ENCODE measurements around the gene SH3GL2.

SH3GL2 gene

DNA sequence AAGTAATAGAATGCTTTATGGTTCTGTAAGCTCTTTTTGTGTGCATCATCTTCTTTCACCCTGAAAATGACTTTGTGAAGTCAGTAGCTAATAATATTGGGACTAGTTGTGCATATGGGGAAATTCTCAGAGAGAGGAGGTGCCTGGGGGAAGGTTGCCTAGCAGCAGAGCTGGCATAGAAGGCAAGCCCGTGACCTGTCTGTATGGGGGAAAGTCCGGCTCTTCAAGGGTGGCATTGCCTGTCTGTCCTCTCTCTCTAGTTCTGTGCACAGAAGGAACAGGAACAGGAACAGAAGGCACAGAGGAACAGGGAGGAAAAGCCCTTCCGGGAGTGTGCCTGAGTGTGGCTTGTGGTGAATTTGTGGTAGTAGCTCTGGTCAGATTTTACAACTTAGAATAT, 33.1 kb downstream of the SH3GL2 start:
- DNase-seq: no peak

DNA sequence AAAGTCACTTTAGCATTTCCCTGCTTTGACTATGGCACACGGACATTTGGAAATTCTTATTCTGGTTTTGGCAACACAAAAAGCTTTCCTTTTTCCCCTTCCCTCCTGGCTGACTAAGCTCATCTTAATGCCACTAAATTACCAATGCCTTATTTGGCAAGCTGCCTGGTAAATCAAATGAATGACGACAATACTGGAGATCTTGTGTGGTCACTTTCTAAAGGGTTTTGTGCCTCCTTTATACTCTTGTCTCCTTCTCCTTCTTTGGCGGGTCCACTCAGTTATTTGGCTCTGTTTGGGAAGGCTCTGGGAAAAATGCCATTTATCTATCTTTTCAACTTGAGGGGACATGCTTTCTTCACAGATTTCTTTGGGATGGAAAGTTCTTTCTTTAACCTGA, 34.9 kb downstream of the SH3GL2 start:
- DNase-seq: no peak

DNA sequence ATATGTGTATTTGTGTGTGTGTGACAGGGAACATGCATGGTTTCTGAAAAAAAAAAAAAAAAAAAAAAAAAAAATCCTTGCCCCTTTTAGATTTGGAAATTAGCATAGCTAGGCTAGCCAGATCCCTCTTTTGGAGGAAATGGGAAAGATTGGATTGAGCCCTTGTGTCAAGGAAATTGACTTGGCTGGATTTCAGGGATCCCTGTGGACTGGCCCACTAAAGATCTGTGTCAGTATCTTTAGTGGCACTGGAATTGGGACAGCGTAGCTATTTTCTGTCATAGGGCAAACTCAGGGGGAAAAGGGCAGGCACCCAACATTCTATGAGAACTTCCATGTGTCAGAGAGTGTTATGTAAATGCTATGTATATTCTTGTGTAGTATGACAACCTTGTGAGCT, 35.4 kb downstream of the SH3GL2 start:
- DNase-seq: no peak

DNA sequence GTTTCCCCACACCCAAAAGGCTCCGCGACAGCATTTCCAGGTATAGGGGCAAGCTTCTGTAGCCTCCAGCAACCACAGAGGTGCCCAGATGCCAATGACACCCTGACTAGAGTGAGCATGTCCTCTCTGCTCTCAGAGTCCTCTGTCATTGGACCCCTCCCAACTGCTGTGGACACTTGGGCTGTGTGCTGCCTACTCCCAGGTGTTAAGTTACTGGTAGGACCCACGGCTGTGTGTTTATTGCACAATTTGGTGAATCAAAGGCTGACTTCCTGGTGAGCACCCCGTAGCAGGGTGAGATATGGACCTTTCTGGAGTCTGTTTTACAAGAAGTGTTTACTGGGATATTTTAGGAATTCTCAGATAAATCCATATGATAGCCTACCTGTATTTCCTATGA, 36.0 kb downstream of the SH3GL2 start:
- no peak for DNase-seq

DNA sequence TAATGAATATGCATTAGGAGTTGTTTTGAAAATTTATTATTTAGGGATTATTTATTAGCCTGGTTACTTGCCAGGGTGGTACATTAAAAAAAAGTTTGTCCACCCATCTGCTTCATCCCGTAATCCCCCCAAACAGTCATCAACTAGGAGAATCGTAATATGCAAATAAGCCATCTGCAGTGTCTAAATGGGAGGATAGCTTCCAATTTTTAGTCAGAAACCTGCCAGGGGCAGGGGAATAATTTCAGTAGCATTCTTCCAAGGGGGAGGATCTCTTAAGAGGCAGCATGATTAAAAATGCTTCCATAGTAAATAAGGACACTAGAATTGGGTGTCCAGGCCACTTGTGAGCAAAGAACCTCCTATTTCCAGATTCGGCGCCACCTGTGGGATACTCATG, 43.3 kb downstream of the SH3GL2 start:
- no peak for DNase-seq

DNA sequence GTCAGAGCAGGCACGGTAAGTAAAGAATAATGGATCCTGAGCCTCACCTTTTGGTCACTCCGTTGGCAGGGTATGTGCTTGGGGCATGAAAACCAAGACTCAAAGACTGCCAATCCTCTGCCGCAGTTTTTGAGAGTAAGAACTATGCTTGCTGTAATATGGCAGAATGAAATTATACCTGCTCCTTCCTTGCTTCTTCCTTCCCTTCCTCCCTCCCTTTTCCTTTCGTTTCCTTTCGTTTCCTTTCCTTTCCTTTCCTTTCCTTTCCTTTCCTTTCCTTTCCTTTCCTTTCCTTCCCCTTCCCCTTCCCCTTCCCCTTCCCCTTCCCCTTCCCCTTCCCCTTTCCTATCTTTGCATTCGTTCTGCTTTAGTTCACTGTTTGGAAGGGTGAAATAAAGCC, 43.9 kb downstream of the SH3GL2 start:
- DNase-seq: no peak

DNA sequence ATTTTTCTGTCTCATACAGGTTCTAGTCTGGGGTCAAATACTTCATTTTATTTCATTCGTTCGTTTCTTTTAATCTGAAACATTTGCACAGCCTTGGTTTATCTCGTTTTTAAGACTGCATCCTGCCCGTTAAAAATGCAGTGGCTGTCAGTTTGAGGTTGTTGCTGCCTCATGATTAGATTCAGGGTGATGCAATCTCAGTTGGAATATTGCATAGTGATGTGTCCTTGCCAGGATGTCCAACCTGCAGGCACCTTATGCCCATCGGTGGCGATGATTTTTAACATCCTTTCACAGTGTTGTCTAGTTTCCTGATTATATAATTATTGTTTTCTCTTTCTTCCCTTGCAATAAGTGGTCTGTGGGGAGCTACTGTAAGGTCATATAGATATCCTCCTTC, 45.1 kb downstream of the SH3GL2 start:
- DNase-seq: no peak

DNA sequence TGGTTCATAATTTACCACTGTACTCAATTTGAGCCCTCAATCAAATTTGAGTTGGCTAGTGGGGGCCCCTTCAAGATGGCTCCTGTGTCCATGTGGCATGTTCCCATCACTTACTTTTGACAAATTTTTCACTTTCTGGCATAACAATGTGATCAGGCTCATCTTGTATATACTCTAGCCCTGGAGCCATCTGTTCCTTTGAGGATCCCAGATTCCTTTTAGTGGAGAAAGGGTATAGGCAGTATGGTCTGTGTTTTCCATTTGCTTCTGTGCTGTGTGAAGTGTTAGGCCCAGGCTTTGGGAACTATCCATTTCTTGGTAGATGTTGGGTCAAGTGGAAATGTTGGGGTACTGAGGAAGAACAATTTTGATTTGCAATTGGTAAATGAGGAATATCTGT, 45.7 kb downstream of the SH3GL2 start:
- DNase-seq: no peak

DNA sequence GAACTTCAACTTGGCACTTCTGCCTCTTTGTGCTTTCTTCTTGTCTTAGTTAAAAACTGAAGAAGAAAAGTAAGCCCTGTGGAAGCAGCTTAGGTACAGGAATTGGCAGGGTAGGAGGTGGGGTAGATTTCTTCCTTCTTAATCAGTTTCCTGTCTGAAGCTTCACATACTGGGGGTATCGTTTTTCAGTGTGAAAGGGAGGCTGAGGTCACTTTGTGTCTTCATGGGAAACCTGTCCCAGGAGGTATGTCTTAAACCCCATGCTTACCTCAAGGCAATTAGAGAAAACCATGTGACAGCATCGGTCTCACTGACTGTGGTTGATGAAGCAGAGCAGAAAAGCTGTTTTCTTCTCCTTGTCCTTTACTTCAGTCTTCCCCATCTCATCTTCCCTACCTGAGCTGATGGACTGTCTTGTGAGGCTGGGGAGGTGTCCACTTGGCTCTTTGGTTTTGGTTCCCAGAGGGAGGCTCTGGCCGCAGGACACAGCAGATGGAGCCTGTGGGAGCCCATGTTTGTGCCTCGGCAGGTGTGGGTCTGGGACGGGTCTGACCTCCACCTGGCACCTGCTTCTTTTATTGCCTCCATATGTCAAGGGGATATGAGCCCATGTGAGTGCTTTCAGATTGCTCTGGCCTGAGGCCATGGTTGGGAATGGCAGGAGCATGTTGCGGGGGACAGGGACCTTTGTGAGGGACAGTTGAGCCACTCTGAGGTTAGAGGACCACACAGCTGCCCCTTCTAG, 47.0 kb downstream of the SH3GL2 start:
- no peak for DNase-seq

DNA sequence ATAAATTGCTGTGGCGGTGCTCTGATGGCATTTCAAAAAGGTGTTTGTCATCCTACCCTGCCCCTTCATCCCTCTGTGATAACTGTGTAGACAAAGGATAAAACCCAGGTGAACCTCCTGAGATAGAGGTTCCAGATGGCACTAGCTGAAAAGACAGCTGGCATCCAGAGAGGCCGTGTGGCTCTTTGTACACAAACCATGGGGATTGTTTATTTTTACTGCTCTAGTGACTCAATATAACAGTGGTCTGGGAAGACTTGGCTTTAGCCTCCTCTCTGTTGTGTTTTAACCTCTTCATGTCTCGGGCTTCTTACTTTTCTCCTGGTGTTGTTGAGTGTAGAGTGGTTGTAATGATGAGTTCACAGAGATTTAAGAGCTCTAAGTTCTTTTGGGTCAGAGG, 48.8 kb downstream of the SH3GL2 start:
- DNase-seq: no peak

DNA sequence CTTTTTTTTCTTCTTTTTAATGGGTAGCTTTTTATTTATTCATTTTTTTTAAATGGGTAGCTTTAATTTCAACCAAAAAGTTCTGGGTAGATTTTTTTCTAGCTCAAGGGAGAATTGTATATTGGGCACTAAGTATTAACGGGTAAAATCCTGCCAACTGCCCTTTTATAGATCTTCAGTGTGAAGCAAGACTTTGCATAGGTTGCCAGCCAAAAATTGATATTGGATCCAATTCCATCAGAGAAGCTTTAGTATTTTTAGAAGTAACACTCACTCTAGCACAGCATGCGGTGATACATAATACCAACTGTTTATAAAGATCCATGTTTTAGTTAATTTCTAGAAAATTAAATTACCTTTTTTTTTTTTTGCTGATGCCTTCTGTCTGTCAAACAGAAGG, 49.8 kb downstream of the SH3GL2 start:
- DNase-seq: no peak

DNA sequence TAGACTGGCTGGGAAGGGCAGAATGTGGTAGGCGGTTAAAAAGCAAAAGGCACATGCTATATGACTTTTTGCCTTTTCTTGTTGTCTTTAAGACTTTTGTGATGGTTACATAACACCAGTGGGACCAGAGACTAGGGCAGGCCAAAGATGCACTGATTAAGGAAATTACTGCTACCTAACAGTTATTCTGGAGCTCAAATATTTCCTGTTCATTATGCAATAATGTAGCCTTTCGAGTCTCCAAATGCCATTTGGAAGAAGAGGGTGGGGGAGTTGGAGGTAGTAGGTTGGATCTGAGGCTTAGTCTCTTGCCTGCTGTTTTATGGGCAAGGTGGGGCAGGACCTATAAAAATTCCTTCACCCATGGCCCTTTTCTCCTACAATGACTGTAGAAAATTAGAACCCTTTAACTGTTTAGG, 51.7 kb downstream of the SH3GL2 start:
- DNase-seq: no peak

DNA sequence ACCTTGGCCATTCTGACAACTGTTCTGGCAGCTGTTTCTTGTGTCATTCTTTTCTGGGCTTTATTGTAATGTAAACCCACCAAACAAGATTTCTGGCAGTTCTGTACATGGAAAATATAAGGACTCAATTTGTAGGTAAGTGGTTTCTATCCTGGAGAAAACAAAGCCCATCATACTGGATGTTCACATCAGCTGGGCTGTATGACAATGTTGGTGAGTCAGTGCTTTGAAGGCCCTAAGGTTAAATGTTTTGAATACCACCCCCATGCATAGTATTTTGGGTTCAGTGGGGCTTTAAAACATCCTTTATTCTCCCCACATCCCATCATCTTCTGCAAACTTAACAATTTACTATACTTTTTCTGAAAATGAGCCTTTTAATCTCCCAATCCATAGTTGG, 52.5 kb downstream of the SH3GL2 start:
- DNase-seq: no peak

DNA sequence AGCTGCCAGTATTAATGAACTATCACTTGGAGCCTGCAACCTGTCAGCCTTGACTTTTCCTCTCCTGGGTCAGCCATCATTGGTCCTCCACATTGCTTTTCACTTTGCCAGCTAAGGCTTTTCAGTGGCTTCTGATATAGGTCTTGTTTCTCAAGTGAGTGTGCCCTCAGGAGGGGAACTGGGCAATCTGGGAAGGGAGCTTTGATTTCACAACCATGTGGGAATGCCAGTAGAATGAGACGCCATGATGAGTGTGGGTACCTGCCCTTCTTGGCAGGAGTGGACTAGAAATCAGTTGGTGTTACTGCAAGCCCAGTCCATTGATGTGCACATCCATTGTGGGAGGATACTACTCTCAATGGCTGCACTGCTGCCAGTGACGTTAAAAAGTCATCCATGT, 54.1 kb downstream of the SH3GL2 start:
- no peak for DNase-seq

DNA sequence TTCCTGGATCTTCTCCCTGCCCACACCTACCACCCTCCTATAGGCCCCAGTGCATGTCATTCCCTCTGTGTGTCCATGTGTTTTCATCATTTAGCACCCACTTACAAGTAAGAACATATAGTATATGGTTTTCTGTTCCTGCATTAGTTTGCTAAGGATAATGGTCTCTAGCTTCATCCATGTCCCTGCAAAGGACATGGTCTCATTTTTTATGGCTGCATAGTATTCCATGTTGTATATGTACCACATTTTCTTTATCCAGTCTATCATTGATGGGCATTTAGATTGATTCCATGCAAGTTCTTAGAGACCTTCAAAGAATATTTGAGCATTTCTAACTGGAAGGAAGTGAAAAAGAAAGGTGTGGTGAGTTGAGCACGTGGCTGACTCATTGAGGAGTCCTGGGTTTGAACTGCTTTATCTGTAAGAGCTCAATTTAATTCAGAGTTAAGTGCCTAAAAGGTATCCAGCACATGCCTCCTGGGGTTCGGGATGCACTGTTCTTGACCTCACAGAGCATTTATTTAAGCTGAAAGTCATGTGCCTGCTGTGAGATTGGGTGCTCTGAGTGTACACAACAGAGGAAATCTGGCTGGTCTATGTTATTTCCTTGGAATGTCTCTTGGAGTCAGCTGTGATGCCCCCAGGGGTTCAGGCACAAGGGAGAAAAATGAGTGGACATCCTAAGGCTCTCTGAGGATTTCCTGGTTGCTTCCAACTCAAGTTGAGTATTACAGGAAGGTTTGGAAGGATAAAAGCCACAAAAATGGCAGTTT, 56.4 kb downstream of the SH3GL2 start:
- DNase-seq: no peak

DNA sequence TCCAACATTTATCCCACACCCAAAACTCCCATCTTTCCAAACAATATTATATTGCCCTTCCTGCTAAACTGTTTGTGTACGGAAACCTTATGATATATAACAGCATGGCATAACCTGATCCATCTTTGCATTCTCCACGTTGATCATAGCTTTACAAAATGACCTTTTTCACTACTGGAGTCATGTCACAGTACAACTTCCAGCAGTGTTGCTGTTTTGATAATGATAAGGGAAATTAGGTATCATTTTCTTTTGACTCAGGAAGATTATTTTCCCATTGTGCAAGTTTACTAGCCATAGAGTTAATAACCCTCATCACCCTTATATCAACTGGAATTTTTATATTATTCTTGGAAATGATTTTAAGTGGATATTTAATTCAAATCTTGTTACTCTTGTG, 57.5 kb downstream of the SH3GL2 start:
- DNase-seq: no peak

DNA sequence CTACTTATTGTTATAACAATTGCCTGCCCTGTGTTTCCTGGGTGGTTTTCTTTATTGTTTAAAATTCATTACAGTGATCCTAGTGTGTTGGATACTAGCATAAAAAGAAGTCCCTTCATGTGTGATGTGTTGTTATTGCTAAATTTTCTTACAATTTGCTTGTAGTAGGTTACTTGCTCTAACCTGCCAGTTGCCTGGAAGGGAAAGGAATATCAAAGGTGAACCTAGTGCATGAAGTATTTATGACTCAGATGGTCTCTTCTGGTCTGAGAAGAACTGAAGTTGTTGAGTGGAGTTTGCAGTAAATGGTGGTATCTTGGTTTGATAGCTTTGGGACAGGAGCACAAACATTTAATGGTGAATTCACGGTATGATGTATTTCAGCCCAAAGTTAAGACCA, 58.0 kb downstream of the SH3GL2 start:
- DNase-seq: no peak

DNA sequence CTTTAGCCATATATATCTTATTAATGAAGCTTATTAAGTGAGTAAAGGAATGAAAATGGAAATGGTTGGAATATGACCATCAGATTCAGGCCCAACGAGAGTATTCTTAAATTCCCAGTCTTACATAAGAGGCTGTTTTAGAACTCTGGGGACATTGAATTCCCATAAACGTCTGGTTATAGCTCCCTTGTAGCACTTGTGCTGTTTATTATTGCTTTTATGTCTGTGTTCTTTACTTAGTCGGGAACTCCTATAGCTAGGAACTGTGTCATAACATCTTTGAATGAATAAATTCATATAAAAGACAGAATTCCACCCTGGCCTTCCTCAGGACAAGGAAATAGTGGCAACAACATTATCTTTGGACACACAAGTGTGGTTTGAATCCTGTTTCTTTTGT, 58.4 kb downstream of the SH3GL2 start:
- no peak for DNase-seq

DNA sequence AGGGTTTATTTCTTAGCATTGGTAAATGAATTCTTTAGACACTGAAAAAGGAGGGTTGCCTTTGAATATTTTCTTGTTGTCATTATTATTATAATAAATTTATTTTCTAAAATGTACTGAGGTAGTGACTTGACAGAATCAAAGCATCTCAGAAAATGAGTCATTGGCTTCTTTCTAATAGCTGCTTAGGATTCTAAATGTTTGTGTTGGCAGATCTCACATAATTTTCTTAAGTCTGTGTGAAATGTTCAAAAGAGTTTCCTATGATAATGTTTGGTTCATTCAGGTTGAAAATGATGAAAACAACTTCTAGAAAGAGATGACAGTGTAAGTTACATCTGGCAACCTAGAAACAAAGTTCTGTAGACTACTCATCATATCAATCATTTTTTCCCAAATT, 69.7 kb downstream of the SH3GL2 start:
- no peak for DNase-seq

DNA sequence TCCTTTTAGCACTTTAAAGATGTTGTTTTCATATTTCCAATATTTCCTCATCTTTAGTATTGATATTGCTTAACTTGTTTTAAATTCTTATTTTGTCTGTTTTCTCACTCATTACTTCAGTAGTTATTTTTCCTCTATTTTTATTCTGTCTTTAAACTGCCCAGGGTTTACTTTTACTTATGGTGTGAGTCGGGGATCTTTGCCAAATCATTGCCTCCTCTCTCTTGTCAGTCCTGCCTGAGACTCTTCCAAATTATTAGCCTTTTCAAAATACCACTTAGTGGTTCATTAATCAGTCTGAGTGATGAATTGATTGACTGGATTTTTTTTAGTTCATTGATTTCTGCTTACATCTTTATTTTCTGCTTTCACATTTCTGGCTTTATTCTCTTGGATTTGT, 72.9 kb downstream of the SH3GL2 start:
- DNase-seq: no peak

DNA sequence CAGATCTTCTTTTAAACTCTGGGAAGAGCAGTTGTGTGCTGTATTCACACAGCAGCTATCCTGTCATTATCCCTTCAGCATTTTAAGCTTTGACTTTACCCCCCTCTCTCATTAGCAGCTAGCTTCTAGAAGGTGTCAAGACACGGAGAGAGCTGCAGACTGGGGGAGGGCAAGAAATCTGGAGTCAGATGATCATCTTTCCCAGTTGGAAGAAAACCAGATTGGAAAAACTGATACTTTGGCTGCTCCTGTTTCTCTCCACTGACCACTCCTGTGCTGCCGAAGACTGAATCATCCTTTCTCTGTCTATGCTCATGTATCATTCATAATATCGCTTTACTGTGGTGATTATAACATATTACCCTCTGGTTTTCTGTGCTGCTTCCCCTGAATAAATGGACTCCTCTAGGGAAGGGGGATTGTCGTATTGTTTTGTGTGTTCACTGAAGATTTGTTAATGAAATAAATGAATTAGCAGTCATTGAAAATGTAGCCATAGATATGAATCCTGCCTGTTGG, 75.1 kb downstream of the SH3GL2 start:
- DNase-seq: no peak

DNA sequence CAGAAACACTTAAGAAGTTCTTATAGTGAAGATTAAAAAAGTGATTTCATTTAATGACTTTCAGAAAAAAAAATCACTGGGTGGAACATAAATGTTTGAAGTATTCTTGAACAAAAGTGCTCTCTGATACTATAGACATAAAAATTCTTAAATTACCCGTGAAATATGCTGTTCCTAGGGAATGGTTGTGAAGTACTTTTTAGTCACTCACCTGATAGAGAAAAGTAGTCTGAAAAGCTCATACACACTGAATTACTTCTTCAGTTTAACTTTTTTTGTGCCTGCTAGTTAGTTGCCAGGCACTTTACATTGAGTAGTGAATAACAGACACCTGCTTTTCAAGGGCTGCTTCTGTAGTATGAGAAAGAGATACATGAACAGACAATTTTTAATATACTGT, 78.0 kb downstream of the SH3GL2 start:
- DNase-seq: no peak

DNA sequence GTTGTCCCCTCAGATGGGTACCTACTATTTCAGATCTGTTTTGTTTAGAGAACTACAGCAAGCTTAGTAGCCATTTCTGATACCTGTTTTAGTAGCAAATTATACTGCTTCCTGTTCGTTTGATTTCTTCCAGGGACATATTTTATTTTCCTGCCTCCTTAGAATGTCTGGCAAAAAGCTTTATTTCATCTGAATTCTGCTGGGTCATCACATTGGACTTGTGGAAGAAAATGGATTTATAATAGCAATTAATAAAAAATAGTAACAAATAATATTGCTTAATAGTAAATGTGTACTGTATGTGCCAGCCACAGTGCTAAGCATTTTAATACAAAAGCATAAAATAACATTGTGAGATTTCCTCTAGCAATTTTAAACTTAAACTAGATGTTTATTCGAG, 79.4 kb downstream of the SH3GL2 start:
- DNase-seq: no peak

DNA sequence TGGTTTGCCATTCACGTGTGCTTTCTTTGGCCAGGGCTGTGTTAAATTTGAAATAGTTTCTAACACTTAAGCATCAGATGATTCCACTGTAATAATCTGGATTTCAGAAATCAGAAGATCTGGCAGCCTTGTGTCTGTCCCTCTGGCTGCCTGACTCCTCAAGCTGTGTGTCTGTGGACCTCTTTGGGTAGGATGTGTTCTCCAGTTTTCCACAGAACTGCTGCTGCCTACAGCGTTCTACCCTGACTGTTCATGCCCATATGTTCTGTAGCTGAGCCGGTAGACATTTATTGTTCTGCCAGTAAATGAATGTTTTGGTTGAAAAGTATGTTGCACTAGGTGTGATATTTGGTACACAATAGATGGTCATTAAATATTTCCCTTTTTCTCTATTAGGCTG, 81.3 kb downstream of the SH3GL2 start:
- DNase-seq: no peak

DNA sequence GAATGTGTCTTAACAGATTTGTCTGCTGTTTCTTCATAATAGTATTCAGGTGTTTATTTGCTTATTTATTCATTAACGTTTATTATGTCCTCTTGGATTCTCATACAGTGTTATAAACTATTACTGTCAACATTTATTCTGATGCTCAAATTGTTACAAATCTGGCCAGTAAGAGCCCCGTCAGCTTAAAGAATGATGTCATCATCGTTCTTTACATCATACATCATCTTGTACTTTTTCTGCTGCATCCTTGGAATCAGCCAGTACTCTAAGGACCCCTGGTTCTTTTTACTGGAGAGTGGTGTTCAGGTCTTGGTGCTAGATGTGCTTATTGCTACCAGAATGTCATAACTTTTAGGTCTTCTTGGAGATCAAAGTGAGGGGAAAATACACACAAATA, 86.6 kb downstream of the SH3GL2 start:
- no peak for DNase-seq
